ENCODE data around the gene MEGF8.

The MEGF8 gene

GRCh38 chr19:42325308-42325895 lies at the start of gene MEGF8:
Gene MEGF8, plus strand, starts transcription at chr19:42325635. Its CDS starts 609 bp downstream, at chr19:42326244.
- H4K20me1 ChIP-seq (ENCODE audit: low read depth, low read length), result no peaks in the 10 kb centered on the region
- peak within 1 kb of the TSS; percentile 64 for H3K4me3 ChIP-seq (ENCODE audit: insufficient read depth, low read length, poor library complexity, severe bottlenecking)
- H2AFZ ChIP-seq (ENCODE audit: low read depth, low read length, severe bottlenecking), result peak within 1 kb of the TSS; percentile 100
- H3K9me3 ChIP-seq (ENCODE audit: insufficient read depth, low read length), result no peaks in the 10 kb centered on the region
- H3F3A ChIP-seq (ENCODE audit: insufficient read depth), result no peaks in the 10 kb centered on the region
- peak within 1 kb of the TSS; percentile 82 for H3K9ac ChIP-seq (ENCODE audit: low read length)
- H3K9me2 ChIP-seq (replicated peaks; ENCODE audit: insufficient read depth, low read length), result no peaks in the 10 kb centered on the region
- no peaks in the 10 kb centered on the region for H3K27me3 ChIP-seq (ENCODE audit: low read length)
- no peaks in the 10 kb centered on the region for H3K79me2 ChIP-seq (ENCODE audit: insufficient read depth, low read length)
- no peak within 1 kb of the TSS for H3K27ac ChIP-seq (ENCODE audit: low read depth, low read length)
- no peaks in the 10 kb centered on the region for H3K36me3 ChIP-seq (ENCODE audit: low read length)
- H3K4me2 ChIP-seq (ENCODE audit: low read depth, low read length, poor library complexity, severe bottlenecking), result peak within 1 kb of the TSS; percentile 89
- TF ChIP-seq CTCF (IDR thresholded peaks at IDR 0.05; ENCODE audit: insufficient read depth, low read length, poor library complexity, severe bottlenecking) (no peak), EZH2phosphoT487 (conservative IDR thresholded peaks at IDR 0.05; ENCODE audit: low read length) (no peak)

GRCh38 chr19:42276284-42276683 lies 49.2 kb upstream of the MEGF8 start:
- no peak overlapping the region for H3K4me3 ChIP-seq (ENCODE audit: insufficient read depth, low read length, poor library complexity, severe bottlenecking)
- no peak overlapping the region for H3K27ac ChIP-seq (ENCODE audit: low read depth, low read length)
- H3K9me2 ChIP-seq (replicated peaks; ENCODE audit: insufficient read depth, low read length), result no peaks in the 10 kb centered on the region
- no peaks in the 10 kb centered on the region for H3K9me3 ChIP-seq (ENCODE audit: insufficient read depth, low read length)
- H3K79me2 ChIP-seq (ENCODE audit: insufficient read depth, low read length), result no peaks in the 10 kb centered on the region
- no peaks in the 10 kb centered on the region for H3K27me3 ChIP-seq (ENCODE audit: low read length)
- H3K4me2 ChIP-seq (ENCODE audit: low read depth, low read length, poor library complexity, severe bottlenecking), result no peak overlapping the region
- no peaks in the 10 kb centered on the region for H3K36me3 ChIP-seq (ENCODE audit: low read length)
- no peak overlapping the region for H2AFZ ChIP-seq (ENCODE audit: low read depth, low read length, severe bottlenecking)
- H3F3A ChIP-seq (ENCODE audit: insufficient read depth), result peaks cover 11% of the 10 kb centered on the region
- TF ChIP-seq EZH2phosphoT487 (conservative IDR thresholded peaks at IDR 0.05; ENCODE audit: low read length) (no peak), CTCF (IDR thresholded peaks at IDR 0.05; ENCODE audit: insufficient read depth, low read length, poor library complexity, severe bottlenecking) (no peak)
- H3K9ac ChIP-seq (ENCODE audit: low read length), result no peak overlapping the region
- no peaks in the 10 kb centered on the region for H4K20me1 ChIP-seq (ENCODE audit: low read depth, low read length)

- no peak overlapping the region for H3K4me2 ChIP-seq (ENCODE audit: low read depth, low read length, poor library complexity, severe bottlenecking)
- peaks cover 16% of the 10 kb centered on the region for H3F3A ChIP-seq (ENCODE audit: insufficient read depth)
- no peak overlapping the region for H3K4me3 ChIP-seq (ENCODE audit: insufficient read depth, low read length, poor library complexity, severe bottlenecking)
- no peaks in the 10 kb centered on the region for H3K27me3 ChIP-seq (ENCODE audit: low read length)
- H3K27ac ChIP-seq (ENCODE audit: low read depth, low read length), result no peak overlapping the region
- no peaks in the 10 kb centered on the region for H3K9me2 ChIP-seq (replicated peaks; ENCODE audit: insufficient read depth, low read length)
- no peaks in the 10 kb centered on the region for H3K79me2 ChIP-seq (ENCODE audit: insufficient read depth, low read length)
- no peaks in the 10 kb centered on the region for H4K20me1 ChIP-seq (ENCODE audit: low read depth, low read length)
- H2AFZ ChIP-seq (ENCODE audit: low read depth, low read length, severe bottlenecking), result no peak overlapping the region
- H3K36me3 ChIP-seq (ENCODE audit: low read length), result no peaks in the 10 kb centered on the region
- TF ChIP-seq EZH2phosphoT487 (conservative IDR thresholded peaks at IDR 0.05; ENCODE audit: low read length), result no peak
- no peak for TF ChIP-seq CTCF (IDR thresholded peaks at IDR 0.05; ENCODE audit: insufficient read depth, low read length, poor library complexity, severe bottlenecking)
- H3K9me3 ChIP-seq (ENCODE audit: insufficient read depth, low read length), result no peaks in the 10 kb centered on the region
- H3K9ac ChIP-seq (ENCODE audit: low read length), result no peak overlapping the region
Measured at GRCh38 chr19:42276821-42277220, 48.6 kb upstream of the MEGF8 start.
